GM18867 (cell line): Measurements from ENCODE around the gene ACSL5.
"Not testable (repeated sequence)": the region's sequence is repeated elsewhere in the genome, so short reads cannot be mapped to it uniquely, and the experiment has no call there.

ENCODE experiments used
- ATAC-seq: cut with Tn5 transposase; IDR thresholded peaks from one replicate; pipeline ENCODE4 v1.9.1; 2021; ENCODE audit warnings: mild to moderate bottlenecking, moderate library complexity; ENCODE audit not compliant: unreplicated experiment

The ACSL5 gene

DNA sequence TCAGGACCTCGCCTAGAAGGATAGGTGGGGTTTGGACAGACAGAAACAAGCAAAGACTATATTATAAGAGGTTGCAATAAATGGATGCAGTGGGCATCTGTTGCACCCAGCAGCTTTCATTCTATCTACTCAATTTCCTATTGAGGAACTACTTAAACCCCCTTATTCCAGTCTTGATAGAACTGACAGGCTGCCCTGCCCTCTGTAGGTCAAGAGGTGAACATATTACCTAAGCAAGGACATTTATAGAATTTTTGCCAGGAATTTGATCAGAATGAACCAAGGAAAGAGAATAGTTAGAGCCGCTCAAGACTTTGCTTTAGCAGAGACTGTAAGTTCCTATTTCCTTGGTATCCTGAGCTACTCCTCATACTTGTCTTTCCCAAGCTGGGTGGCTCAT, 82.6 kb downstream of the ACSL5 start:
- ATAC-seq, result no peak

DNA sequence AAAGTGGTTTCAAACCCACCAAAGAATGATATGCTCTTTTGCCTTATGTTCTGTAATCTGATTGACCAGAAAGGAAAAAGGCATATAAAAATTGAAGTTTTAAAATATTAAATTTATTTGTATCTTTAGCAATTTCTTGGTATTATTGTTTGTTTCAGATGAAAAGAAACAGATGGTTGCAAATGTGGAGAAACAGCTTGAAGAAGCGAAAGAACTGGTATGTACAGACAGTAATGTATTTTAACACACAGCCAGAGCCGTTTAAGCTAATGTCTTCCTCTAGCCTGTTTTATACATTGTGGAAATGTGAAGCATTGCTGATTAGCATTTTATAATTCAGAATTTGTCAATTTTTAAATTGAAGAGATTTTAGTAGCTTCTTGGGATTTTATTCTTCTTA, 86.5 kb downstream of the ACSL5 start:
- no peak for ATAC-seq

DNA sequence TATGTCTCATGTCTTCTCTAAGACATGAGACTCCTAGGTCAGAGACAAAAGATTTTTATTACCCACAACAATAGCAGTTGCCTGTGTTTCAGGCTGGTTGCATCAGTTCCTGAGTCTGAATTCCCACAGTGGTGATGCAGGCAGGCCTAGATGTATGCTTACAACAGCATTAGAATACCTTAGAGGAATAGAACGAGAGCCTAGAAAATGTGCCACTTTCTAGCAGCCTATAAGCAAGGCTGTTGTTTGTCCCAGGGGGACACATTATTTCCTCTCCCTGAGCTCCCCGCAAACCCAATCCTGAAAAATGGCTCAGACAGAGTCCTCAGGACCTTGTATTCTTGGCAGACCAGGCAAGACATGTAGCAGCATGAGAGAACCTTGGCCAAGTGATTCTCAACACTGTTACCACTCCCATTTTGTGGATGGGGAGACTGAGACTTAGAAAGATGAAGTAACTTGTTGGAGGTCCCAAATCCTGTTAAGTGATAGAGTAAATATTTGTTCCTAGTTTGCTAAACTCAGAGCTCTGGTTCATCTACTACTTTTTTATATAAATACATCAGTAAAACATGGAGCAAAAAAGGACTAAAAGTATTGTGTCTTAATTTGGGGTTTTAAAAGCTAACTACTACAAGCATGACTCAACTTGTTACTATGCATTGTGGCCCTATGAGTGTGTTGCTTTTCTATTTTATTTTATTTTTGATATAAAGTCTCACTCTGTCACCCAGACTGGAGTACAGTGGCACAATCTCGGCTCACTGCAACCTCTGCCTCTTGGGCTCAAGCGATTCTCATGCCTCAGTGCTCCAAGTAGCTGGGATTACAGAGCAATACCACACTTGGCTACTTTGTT, 87.3 kb downstream of the ACSL5 start:
- ATAC-seq, result no peak

DNA sequence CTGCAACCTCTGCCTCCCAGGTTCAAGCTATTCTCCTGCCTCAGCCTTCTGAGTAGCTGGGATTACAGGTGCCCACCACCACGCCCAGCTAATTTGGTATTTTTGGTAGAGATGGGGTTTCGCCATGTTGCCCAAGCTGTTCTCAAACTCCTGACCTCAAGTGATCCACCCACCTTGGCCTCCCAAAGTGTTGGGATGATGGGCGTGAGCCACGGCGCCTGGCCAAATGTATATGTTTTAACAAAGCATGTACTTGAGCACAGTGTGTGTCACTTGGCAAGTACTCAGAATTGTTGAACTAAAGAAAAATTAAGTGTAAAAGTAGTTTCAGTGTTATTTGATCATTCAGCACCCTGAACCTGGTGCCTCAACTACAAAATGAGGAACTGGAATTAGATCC, 90.2 kb downstream of the ACSL5 start:
- ATAC-seq, result not testable (repeated sequence)

DNA sequence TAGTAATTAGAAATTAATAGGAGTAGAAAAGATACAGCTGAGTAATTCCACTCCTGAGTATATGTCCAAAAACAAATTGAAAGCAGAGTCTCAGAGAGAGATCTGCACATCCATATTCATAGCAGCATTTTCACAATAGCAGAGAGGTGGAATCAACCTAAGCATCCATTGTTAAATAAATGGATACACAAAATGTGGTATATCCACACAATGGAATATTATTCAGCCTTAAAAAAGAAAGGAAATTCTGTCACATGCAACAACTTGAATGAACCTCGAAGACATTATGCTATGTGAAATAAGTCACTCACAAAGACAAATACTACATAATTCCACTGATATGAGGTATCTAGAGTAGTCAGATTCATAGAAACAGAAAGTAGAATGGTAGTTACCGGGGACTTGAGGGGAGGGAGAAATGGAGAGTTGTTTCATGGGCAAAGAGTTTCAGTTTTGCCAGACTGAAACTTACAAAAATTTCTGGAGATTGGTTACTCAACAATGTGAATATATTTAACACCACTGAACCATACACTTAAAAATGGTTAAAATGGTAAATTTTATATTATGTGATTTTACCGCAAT, 91.5 kb downstream of the ACSL5 start:
- ATAC-seq, result no peak

DNA sequence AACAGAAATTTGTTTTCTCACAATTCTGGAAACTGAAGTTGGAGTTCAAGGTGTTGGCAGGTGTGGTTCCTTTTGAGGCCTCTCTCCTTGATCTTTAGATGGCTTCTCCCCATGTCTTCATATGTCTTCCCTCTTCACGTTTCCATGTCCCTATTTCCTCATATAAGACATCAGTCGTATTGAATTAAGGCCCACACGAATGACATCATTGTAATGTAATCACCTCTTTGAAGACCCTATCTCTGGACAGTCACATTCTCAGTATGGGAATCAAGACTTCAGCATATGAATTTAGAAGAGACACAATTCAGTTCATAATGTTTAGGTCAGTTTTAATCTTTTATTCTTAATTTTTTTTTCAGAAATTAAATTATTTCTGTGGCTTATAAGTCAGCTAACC, 92.9 kb downstream of the ACSL5 start:
- ATAC-seq, result no peak

DNA sequence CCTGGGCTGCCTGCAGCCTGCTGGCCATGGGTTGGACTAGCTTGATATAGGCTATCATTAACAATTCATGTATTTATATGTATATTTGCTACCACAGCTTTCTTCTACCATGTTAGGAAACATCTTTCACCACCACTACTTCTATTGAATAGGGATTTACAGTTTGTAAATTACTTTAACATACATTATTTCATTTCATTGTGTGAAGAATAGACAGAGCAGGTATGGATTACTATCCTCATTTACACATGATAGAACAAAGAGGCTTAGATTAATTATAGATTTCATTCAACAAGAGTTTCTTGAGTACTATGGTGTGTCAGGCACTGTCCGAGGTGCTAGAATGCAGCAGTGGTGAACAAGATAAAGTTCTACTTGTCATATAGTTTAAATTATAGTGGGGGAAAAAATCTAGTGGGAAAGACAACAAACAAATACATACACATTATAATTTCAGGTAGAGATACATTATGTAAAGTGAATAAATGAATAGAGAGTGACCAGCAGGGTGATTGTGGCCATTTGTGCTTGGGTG, 93.7 kb downstream of the ACSL5 start:
- no peak for ATAC-seq

DNA sequence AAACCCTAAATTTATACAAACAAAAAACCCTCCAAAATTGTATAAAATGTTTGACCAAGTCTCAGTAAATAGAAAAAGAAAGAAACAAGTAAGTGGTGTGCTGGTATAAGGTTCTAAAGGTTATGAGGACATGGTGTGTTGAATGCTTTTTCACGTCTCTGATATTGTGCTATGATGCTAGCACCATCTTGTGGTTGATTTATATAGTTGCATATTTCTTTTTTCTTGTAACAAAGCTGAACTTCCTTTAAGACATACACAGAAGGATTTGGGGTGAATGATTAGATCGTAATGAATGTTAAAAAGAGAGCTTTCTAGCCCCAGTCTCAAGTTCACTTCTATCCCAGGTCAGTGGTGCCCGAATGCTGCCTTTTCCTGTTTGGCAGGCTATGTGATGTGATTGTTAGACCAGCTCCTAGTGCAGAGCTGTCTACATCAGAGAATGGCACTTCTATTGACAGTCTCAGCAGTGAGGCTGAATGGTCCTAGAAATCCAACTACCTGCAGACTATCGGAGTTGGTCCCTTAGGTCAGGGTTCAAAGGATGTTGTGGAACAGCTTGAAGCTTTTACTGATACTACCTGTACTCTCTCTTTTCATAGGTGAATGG, 98.1 kb downstream of the ACSL5 start:
- ATAC-seq, result peak; percentile 74

DNA sequence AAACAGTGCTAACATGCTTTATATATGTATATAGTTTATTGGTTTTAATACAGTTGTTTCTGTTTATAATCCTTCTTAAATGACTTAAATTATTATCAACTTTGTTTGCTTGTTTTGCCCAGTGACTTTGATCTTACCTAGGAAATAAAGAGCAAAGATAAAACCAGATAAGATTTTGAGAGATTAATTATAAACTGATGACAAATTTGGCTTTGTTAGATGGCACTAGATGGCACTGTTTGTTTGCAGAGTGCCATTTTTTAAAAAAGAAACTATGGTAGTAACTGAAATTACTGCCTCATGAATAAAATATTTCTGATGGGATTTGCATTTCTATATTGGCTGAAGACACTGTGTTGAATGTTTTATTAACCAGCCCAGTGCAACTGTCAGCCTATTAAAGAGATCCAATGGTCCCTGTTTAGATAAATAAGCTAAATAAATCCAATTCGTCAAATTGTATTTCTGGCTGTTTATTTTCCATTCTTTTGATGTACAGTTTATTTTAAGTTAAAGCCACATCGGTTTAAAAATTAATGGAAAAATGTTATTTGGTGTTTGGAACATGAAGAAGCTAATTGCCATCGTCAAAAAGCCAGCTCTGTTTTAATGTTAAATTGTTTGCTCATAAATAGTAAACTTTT, 101.8 kb downstream of the ACSL5 start:
- ATAC-seq, result no peak
